Activated T-helper 2 cell treated with anti-CD3 and anti-CD28 coated beads, Interferon-gamma antibody, Interleukin-2, Interleukin-4, amounts not matched to agents 10 μg/mL and 5 μg/mL and 100 μg/mL, durations not matched to agents 14 hours and 24 hours and 36 hours (primary cell): ENCODE data around the gene OR13C5. TPM values are rescaled to one million over a fixed set of nuclear protein-coding genes. Genes with fewer than 3 reads are reported as not detected.

Experiments
- DNase-seq: peaks from one replicate; pipeline ENCODE4 v3.0.0; 2021; ENCODE audit warnings: low spot score
- H3K27ac Mint-ChIP-seq: one replicate; pipeline ENCODE4 v1.8.0; 2021; ENCODE audit warnings: mixed read lengths
- H3K27me3 Mint-ChIP-seq: one replicate; pipeline ENCODE4 v1.8.0; 2021; ENCODE audit warnings: low read depth, mixed read lengths
- H3K36me3 Mint-ChIP-seq: one replicate; pipeline ENCODE4 v1.8.0; 2021; ENCODE audit warnings: low read depth, mixed read lengths
- H3K4me1 Mint-ChIP-seq: one replicate; pipeline ENCODE4 v1.8.0; 2021; ENCODE audit warnings: low read depth, mixed read lengths
- H3K4me3 Mint-ChIP-seq: one replicate; pipeline ENCODE4 v1.8.0; 2021; ENCODE audit warnings: low read depth, mild to moderate bottlenecking, moderate library complexity, mixed read lengths
- H3K9me3 Mint-ChIP-seq: one replicate; pipeline ENCODE4 v1.8.0; 2021; ENCODE audit warnings: mixed read lengths
- intact Hi-C: fragments of 100-400 bp; cut with micrococcal nuclease; formaldehyde crosslinking; loops from one replicate; pipeline ENCODE4 v1.15.1; 2023
- total RNA-seq: library from RNA; stranded (reverse); gene quantifications from 2 replicates; pipeline ENCODE4 v1.2.3, GENCODE V29; 2022

Gene OR13C5
- total RNA-seq, 1 donor from 2014 or later, result not detected

DNA sequence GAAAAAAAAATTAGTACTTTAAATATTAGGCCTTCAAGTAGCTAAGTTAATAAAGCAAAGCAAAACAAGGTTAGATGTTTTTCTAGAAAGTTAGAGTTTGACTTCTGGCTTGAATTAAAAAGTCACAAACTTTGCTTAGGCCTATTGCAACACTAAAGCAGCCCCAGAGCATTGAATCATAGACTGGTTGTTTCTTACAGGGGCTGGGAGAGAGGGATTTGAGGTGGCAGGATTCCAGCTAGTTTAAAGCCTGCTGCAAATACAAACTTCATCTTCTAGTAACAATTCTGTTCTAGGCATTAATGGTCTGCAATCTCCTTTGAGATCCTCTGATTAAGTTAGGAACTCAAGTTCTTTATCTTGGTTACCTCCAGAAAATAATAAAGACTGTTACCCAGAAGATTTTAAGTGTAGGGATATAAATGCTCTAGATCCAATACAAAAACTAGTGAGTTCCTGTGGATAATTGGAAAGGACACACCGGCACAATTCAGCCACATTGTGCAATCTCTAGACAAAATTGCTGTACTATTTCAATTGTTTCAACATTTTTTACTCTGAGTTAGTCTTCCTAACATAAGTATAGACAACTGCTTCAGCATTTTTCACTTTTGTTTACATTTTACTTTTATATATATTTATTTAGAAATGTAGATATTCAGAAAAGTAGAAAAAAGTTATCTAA, 12.6 kb downstream of the OR13C5 start:
- H3K9me3 Mint-ChIP-seq, result no peaks in the 10 kb centered on the region
- H3K27me3 Mint-ChIP-seq, result no peaks in the 10 kb centered on the region
- no peak overlapping the region for H3K27ac Mint-ChIP-seq
- no peak overlapping the region for H3K4me3 Mint-ChIP-seq
- intact Hi-C loops, result no loop called here
- H3K36me3 Mint-ChIP-seq, result no peaks in the 10 kb centered on the region
- no peaks in the 10 kb centered on the region for H3K4me1 Mint-ChIP-seq
- DNase-seq, result no peak

DNA sequence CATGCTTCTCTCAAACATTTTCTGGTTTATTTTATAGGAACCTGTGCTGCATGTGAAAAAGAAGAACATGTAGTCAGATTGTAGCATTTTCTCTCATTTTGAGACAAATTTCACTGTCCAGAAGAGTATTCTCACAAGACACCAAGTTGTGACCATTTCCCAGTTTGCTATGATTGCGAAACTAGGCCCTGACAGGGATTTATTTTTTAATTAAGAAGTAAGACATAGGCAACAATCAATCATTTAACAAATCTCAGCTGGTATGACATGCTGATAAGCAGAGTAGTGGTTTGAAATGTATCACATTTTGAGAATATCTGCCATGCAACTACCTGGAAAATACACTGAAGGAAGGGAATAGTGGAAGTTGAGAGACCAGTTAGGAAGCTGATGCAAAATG, 18.7 kb downstream of the OR13C5 start:
- DNase-seq, result no peak
- intact Hi-C loops, result no loop called here
- no peaks in the 10 kb centered on the region for H3K27me3 Mint-ChIP-seq
- H3K27ac Mint-ChIP-seq, result no peak overlapping the region
- no peak overlapping the region for H3K4me3 Mint-ChIP-seq
- no peaks in the 10 kb centered on the region for H3K36me3 Mint-ChIP-seq
- no peaks in the 10 kb centered on the region for H3K4me1 Mint-ChIP-seq
- H3K9me3 Mint-ChIP-seq, result no peaks in the 10 kb centered on the region

DNA sequence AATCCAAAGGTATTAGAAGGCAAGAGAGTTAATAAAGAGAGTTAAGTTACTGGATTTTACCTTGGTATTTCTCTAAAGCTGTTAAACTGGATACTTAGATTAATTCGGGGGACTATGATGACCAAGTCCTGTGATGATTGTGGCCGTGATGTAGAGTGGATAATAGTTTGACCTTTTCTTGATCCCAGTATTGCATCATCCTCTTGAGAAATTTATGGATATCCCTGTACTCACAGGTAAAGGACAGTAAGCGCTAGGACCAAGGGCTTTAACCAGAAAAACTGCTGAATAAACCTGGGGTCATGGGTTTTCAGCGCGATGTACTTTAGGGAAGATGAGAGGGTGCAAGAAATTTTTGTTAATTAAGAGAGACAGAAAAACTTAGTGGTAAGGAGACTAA, 21.9 kb downstream of the OR13C5 start:
- Mint-ChIP-seq H3K4me1 (no peaks in the 10 kb centered on the region), H3K27ac (no peak overlapping the region), H3K36me3 (no peaks in the 10 kb centered on the region), H3K4me3 (no peak overlapping the region), H3K27me3 (no peaks in the 10 kb centered on the region), H3K9me3 (no peaks in the 10 kb centered on the region)
- no peak for DNase-seq
- intact Hi-C loops, result no loop called here

DNA sequence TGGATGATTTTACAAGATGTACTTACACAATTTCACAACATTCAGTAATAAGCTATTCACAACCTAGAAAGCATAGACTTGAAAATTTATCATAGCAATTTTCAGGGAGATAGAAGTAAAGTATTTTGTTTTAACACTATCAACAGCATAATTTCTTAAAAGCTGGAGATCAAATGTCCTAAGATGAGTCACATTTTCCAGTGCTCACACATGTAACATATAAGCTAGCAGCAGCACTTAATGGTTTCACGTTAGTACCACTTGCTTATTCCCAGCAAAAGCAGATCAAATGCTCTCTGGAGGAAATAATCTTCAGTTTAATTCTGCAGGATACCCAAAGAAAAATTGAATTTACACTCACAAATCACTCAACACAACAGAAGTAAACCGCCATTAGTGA, 23.8 kb downstream of the OR13C5 start:
- intact Hi-C loops, result no loop called here
- Mint-ChIP-seq H3K9me3 (no peaks in the 10 kb centered on the region), H3K4me3 (no peak overlapping the region), H3K36me3 (no peaks in the 10 kb centered on the region), H3K27me3 (no peaks in the 10 kb centered on the region), H3K27ac (no peak overlapping the region), H3K4me1 (no peaks in the 10 kb centered on the region)
- no peak for DNase-seq

DNA sequence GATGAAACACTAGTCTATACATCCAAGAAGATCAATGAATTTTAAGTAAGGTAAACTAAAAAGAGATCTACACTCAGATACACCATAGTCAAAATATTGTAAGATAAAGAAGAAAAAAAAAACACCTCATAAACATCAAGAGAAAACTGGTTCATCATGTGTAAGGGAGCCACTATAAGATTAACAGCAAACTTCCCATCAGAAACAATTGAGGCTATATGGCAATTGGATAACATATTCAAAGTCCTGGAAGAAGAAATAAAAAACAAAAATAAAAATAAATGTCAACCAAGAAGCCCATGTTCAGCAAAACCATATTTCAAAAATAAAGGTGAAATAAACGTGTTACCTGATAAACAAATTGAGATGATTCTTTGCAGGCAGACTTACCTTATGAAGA, 26.6 kb downstream of the OR13C5 start:
- Mint-ChIP-seq H3K27me3 (no peaks in the 10 kb centered on the region), H3K36me3 (no peaks in the 10 kb centered on the region), H3K27ac (no peak overlapping the region), H3K4me1 (no peaks in the 10 kb centered on the region), H3K4me3 (no peak overlapping the region), H3K9me3 (no peaks in the 10 kb centered on the region)
- no peak for DNase-seq
- intact Hi-C loops, result no loop called here

DNA sequence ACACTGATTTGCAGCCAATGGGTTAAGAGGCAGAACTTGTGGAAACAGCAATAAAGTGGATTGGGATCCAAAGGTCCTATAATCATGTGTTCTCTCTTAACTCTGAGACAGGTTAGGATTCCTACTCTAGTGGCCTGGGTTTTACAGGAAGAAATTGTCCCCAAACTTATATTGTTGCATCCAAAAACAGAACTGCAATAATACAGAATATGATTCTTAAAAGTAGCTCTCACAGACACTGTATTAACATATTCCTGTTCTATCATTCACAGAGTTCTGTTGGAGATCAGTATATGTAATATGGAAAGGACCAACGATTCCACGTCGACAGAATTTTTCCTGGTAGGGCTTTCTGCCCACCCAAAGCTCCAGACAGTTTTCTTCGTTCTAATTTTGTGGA, 30.3 kb downstream of the OR13C5 start, which contains the start of gene OR13C8:
Gene OR13C8, plus strand, starts transcription at position 301 of the 400 bp plus-strand sequence. Its CDS starts 0 bp downstream, at position 301.
- DNase-seq, result no peak
- H3K36me3 Mint-ChIP-seq, result no peaks in the 10 kb centered on the region
- H3K4me3 Mint-ChIP-seq, result no peak within 1 kb of the TSS
- H3K27me3 Mint-ChIP-seq, result no peaks in the 10 kb centered on the region
- no peaks in the 10 kb centered on the region for H3K9me3 Mint-ChIP-seq
- H3K4me1 Mint-ChIP-seq, result no peaks in the 10 kb centered on the region
- H3K27ac Mint-ChIP-seq, result no peak within 1 kb of the TSS
- intact Hi-C loops, result no loop called here

DNA sequence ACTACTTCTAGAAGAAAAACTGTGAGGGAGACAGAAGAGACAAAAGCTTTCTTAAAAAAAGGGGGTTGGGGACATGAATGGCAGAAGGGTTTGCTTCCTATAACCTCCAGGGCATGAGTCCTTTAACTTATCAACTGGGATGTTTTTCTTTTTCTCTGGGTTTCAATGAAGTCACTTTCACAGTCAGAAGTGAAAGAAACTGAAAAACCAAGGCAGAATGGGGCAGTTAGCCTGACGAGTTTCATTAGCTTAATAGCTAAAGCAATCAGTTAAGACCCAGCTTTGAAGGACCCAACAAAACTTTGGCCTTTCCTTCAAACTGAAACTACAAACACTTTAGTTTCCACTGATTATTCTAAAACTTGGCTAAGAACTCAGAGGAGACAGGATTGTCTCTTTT, 34.9 kb downstream of the OR13C5 start:
- H3K9me3 Mint-ChIP-seq, result no peaks in the 10 kb centered on the region
- H3K4me1 Mint-ChIP-seq, result no peaks in the 10 kb centered on the region
- H3K4me3 Mint-ChIP-seq, result no peak overlapping the region
- no peak for DNase-seq
- no peaks in the 10 kb centered on the region for H3K27me3 Mint-ChIP-seq
- H3K36me3 Mint-ChIP-seq, result no peaks in the 10 kb centered on the region
- intact Hi-C loops, result no loop called here
- H3K27ac Mint-ChIP-seq, result no peak overlapping the region

DNA sequence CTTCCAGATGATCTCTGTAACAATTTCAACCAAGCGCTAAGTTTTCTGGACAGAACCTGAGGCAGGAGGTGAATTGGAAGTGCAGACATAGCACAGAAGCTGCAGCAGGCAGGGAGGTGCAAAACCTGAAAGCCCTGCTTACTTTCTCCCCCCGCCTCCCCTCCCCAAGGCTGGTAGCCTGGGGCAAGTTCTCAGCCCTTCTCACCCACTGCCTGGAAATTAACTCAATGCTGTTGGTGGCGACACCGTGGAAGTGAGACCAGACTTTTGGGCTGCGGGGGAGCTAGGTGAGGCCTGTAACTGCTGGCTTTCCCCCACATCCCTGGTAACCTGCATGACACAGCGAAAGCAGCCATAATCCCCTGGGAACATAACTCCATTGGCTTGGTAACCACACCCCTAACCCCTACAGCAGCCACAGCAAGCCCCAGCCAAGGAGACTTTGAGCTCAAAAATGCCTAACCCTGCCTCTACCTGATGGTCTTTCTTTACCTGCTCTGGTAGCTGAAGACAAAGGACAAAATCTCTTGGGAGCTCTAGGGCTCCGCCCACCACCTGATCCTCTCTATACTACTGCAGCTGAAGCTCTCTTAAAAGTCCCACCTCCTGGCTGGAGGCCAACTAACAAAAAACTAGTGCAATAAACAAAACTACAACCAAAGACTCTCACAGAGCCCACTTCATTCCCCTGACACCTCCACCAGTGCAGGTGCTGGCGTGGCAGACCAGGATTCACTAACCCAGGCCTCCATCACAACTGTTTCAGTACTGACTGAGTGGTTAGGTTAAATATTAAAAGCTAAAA, 42.2 kb downstream of the OR13C5 start:
- H3K9me3 Mint-ChIP-seq, result peaks cover 4% of the 10 kb centered on the region
- H3K36me3 Mint-ChIP-seq, result no peaks in the 10 kb centered on the region
- intact Hi-C loops, result no loop called here
- no peak overlapping the region for H3K27ac Mint-ChIP-seq
- H3K27me3 Mint-ChIP-seq, result no peaks in the 10 kb centered on the region
- DNase-seq, result no peak
- H3K4me1 Mint-ChIP-seq, result no peaks in the 10 kb centered on the region
- H3K4me3 Mint-ChIP-seq, result no peak overlapping the region

DNA sequence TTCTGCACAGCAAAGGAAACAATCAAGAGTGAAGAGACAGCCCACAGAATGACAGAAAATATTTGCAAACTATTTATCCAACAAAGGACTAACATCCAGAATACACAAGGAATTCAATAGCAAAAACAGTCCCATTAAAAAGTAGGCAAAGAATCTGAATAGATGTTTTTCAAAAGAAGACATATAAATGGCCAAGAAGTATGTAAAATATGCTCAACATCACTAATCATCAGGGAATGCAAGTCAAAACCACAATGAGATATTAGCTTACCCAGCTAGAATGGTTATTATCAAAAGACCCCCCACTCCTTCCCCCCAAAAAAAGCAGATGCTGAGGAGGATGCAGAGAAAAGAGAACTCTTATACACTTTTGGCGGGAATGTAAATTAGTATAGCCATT, 43.7 kb downstream of the OR13C5 start:
- Mint-ChIP-seq H3K27me3 (no peaks in the 10 kb centered on the region), H3K4me3 (no peak overlapping the region), H3K36me3 (no peaks in the 10 kb centered on the region), H3K9me3 (peaks cover 4% of the 10 kb centered on the region), H3K27ac (no peak overlapping the region), H3K4me1 (no peaks in the 10 kb centered on the region)
- intact Hi-C loops, result no loop called here
- no peak for DNase-seq

DNA sequence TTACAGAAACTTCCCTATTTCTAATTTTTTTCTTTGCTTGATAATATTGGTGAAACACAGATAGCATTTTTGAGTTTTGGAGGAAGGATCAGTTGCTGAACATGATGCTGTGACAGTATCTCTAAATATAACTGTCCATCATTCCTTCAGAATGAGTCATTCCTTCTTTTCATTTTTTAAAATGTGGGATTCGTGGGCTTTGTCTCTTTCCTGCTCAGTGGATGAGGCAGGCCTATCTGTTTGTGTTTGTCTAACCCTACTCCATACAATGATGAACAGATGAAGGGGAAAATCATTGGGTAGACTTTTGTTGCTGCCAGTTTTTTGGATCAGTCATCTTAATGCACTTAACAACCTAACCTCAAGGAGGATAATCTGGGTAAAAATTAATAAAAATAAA, 46.0 kb downstream of the OR13C5 start:
- Mint-ChIP-seq H3K4me1 (no peaks in the 10 kb centered on the region), H3K36me3 (no peaks in the 10 kb centered on the region), H3K27me3 (no peaks in the 10 kb centered on the region), H3K9me3 (no peaks in the 10 kb centered on the region), H3K4me3 (no peak overlapping the region), H3K27ac (no peak overlapping the region)
- DNase-seq, result no peak
- intact Hi-C loops, result no loop called here

Other genes starting within 250 kb of the OR13C5 start
- not detected in 2 replicates for gene OR13F1, start 95.2 kb downstream of the OR13C5 start, total RNA-seq
- gene OR13C4, start 72.2 kb downstream of the OR13C5 start, total RNA-seq, result not detected in 2 replicates
- gene OR13C3, start 62.6 kb downstream of the OR13C5 start, total RNA-seq, result not detected in 2 replicates
- gene OR13C8, start 30.2 kb downstream of the OR13C5 start, total RNA-seq, result not detected in 2 replicates
- gene OR13C2, start 6.2 kb upstream of the OR13C5 start, total RNA-seq, result not detected in 2 replicates
- not detected in 2 replicates for gene OR13C9, start 18.8 kb upstream of the OR13C5 start, total RNA-seq
- not detected in 2 replicates for gene OR13D1, start 95.1 kb upstream of the OR13C5 start, total RNA-seq
- 10.3 and 10.8 TPM in 2 replicates for gene NIPSNAP3A, start 148.3 kb upstream of the OR13C5 start, total RNA-seq
- 0.50 and 0.60 TPM in 2 replicates for gene NIPSNAP3B, start 164.7 kb upstream of the OR13C5 start, total RNA-seq